ENCODE data around the gene CDH15. TPM values are rescaled to one million over a fixed set of nuclear protein-coding genes. Genes with fewer than 3 reads are reported as not detected.

Gene CDH15
- total and polyA plus RNA-seq, 3 donors from 2014 or later: 1.4 to 3.0 (median 2.1) TPM

- no peak overlapping the region for H3K27ac ChIP-seq
- intact Hi-C loops (cut with DNase I; ENCODE audit: low total_unique reads): no loop called here
- TF ChIP-seq CTCF (IDR thresholded peaks at IDR 0.05) (no peak), POLR2A (IDR thresholded peaks at IDR 0.05) (no peak)
Observed at GRCh38 chr16:89159066-89159849, 12.3 kb upstream of the CDH15 start.

GRCh38 chr16:89159850-89160354 is 11.6 kb upstream of the CDH15 start:
- 92 to 94% methylated on average over 8 to 20 of the region's 20 CpGs for WGBS, 2 donors
- Histone ChIP-seq H3K27ac (no peak overlapping the region), H3K4me1 (peaks cover 21% of the 10 kb centered on the region), H3K27me3 (no peaks in the 10 kb centered on the region), H3K36me3 (ENCODE audit: low read depth, missing control alignments) (no peaks in the 10 kb centered on the region), H3K4me3 (no peak overlapping the region), H3K9me3 (no peaks in the 10 kb centered on the region)
- intact Hi-C loops (cut with DNase I; ENCODE audit: low total_unique reads): loop anchor here (10.0 kb wide), 1 partner anchor 425 kb away; no protein-coding TSS in a partner anchor
- DNase-seq: no peak
- TF ChIP-seq CTCF (IDR thresholded peaks at IDR 0.05) (no peak), POLR2A (IDR thresholded peaks at IDR 0.05) (no peak)

More at GRCh38 chr16:89159066-89159849, 12.3 kb upstream of the CDH15 start:
- Histone ChIP-seq H3K27me3 (no peaks in the 10 kb centered on the region), H3K4me1 (peaks cover 26% of the 10 kb centered on the region), H3K9me3 (no peaks in the 10 kb centered on the region), H3K36me3 (ENCODE audit: low read depth, missing control alignments) (no peaks in the 10 kb centered on the region), H3K4me3 (no peak overlapping the region)
- WGBS, 2 donors: 79 to 84% methylated on average over 18 to 48 of the region's 48 CpGs
- no peak for DNase-seq

DNA sequence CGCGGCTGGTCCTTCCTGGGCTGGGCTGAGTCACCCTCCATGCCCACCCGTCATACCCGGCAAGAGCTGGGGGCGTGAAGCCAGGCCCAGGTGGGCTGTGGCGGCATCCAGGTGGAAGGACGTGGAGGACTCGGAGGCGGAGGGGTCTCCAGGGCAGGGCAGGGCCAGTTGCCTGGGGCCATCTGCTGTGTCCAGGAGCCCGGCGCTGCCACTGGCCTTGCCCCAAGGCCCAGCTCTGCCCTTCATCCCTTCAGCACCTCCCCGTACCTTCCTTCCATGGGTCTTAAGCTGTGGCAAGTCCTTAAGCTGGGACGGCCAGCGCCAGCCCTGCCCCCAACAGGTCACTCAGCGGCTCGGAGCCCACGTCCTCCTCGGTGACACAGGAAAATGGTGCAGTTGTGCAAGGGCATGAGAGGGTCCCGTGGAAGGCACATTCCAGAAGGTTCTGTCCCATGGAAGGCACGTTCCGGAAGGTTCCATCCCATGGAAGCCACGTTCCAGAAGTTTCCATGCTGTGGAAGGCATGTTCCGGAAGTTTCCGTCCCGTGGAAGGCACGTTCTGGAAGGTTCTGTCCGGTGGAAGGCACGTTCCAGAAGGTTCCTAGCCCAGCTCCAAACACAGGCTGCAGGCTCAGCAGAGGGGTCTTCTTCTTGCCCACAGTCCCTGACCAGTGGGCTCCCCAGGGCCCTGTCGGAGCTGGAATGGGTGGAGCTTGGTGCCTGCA is 10.4 kb upstream of the CDH15 start:
- Histone ChIP-seq H3K9me3 (no peaks in the 10 kb centered on the region), H3K27me3 (no peaks in the 10 kb centered on the region), H3K36me3 (ENCODE audit: low read depth, missing control alignments) (no peaks in the 10 kb centered on the region), H3K4me3 (no peak overlapping the region), H3K4me1 (peaks cover 8% of the 10 kb centered on the region), H3K27ac (no peak overlapping the region)
- 88 to 90% methylated on average over 25 to 29 of the region's 29 CpGs for WGBS, 2 donors
- DNase-seq: no peak
- TF ChIP-seq POLR2A (IDR thresholded peaks at IDR 0.05) (no peak), CTCF (IDR thresholded peaks at IDR 0.05) (no peak)
- intact Hi-C loops (cut with DNase I; ENCODE audit: low total_unique reads): loop anchor here (10.0 kb wide), 1 partner anchor 426 kb away; no protein-coding TSS in a partner anchor

DNA sequence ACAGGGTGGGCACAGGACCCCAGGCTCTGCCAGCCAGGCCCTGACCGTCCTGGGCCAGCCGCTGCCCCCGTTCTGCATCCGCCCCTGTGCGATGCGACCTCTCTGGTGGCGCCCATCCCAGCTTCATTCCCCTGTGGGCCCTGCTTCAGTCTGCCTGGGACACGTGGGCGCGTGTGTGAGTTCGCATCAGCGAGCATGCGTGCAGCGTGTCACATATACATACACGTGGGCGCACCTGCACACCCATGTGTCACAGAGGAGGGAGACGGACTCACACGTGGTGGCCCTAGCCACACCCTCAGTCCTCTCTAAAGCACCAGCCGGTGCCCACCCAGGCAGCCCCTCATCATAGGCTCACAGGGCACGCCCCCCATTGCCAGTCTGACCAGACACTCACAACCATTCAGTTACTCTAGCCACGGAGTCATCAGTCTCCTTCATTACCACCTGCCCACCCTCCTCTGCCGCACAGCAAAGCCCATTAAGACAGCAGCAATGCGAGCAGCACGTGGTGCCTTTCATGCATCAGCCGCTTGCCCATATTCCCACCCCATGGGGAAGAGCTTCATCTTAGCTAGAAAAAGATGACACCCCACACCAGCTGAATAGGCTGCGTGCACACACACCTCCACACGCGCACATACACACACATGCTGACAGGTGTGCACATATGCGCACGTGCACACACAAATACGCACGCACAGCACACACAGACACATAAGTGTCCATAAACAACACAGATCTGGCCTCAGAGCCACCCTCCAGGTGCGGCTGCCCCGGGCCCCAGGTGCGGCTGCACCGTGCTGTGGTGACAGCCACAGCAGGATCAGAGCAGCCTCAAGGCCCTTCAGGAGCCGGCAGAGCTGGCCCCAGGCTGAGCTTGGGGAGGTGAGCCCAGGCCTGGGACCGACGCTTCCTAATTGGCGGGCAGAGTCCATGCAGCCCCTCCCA is 9.5 kb upstream of the CDH15 start:
- WGBS, 2 donors: 84 to 89% methylated on average over 15 to 40 of the region's 40 CpGs
- H3K36me3 ChIP-seq (ENCODE audit: low read depth, missing control alignments): no peaks in the 10 kb centered on the region
- TF ChIP-seq POLR2A (IDR thresholded peaks at IDR 0.05) (no peak), CTCF (IDR thresholded peaks at IDR 0.05) (no peak)
- H3K27ac ChIP-seq: no peak overlapping the region
- intact Hi-C loops (cut with DNase I; ENCODE audit: low total_unique reads): loop anchor here (10.0 kb wide), 1 partner anchor 427 kb away; no protein-coding TSS in a partner anchor
- H3K4me3 ChIP-seq: no peak overlapping the region
- no peak for DNase-seq
- H3K27me3 ChIP-seq: no peaks in the 10 kb centered on the region
- H3K9me3 ChIP-seq: no peaks in the 10 kb centered on the region
- H3K4me1 ChIP-seq: peaks cover under 1% of the 10 kb centered on the region
